ENCODE data around the gene COL18A1. TPM values are rescaled to one million over a fixed set of nuclear protein-coding genes. Genes with fewer than 3 reads are reported as not detected.
"Not testable (repeated sequence)": the region's sequence is repeated elsewhere in the genome, so short reads cannot be mapped to it uniquely, and the experiment has no call there.

COL18A1 gene
- total and polyA plus RNA-seq, 9 of the 15 experiments (the other 6 are each of a cell fraction or from before 2014, with no cell fraction given) = 0.14 to 16.4 (median 2.0) TPM

- H3K27ac ChIP-seq (ENCODE audit: extremely low read depth, low read depth, low read length); FAIRE-seq; BruUV-seq (replicated peaks); H3K4me3 ChIP-seq; ATAC-seq; DNase-seq (ENCODE audit: extremely low read depth in 1 of 4, low spot score in 3 of 4); H3K36me3 ChIP-seq (ENCODE audit: control insufficient read depth, insufficient read depth, low read length); intact Hi-C loops (cut with micrococcal nuclease); H3K4me2 ChIP-seq (ENCODE audit: insufficient read depth, low read length); CTCF ChIA-PET (ENCODE audit: low intra/inter-chr PET ratio); H3K79me2 ChIP-seq (ENCODE audit: control insufficient read depth, insufficient read depth, low read length); H3K9me1 ChIP-seq (ENCODE audit: control insufficient read depth, insufficient read depth, low read length); POLR2A ChIA-PET; H3K9ac ChIP-seq (ENCODE audit: insufficient read depth in 1 of 2, low read depth in 2 of 2, low read length in 2 of 2); H2AFZ ChIP-seq (ENCODE audit: low read depth, low read length): not testable (repeated sequence)
- peaks cover 12% of the 10 kb centered on the region; the same call in 1 of the 2 replicates for H3K9me3 ChIP-seq (replicated peaks; ENCODE audit: control insufficient read depth, insufficient read depth, low read depth, low read length)
- H4K20me1 ChIP-seq (replicated peaks; ENCODE audit: control insufficient read depth, insufficient read depth, low read length) = peaks cover 14% of the 10 kb centered on the region
- peaks cover 0 to 12% of the 10 kb centered on the region in 2 experiments; a peak in 3 of 5 replicates for H3K27me3 ChIP-seq (ENCODE audit: control insufficient read depth in 2 of 2, insufficient read depth in 2 of 2, low read length in 2 of 2)
- in situ Hi-C loops (cut with MboI) = loop anchor here (10.0 kb wide), 1 partner anchor 488 kb away; no protein-coding TSS in a partner anchor
- whole genome bisulfite sequencing (ENCODE audit: insufficient coverage, low coverage, missing lambda C conversion rate) = 58% methylated on average over 16 of the region's 39 CpGs
- TF ChIP-seq RBM22 (IDR thresholded peaks at IDR 0.05; ENCODE audit: low read depth, low read length, poor library complexity, severe bottlenecking) = peak; percentile 99
- TF ChIP-seq EGR1 (conservative IDR thresholded peaks at IDR 0.05) = peak; percentile 47; the same call in 1 of the 2 replicates
- peak; percentile 98 for TF ChIP-seq ZNF282 (CRISPR knock-in tag; IDR thresholded peaks at IDR 0.05)
- peaks cover 10 to 48% of the 10 kb centered on the region in 2 experiments; a peak in 4 of 5 replicates for H3K4me1 ChIP-seq (replicated peaks in 1 of 2; ENCODE audit: control insufficient read depth in 2 of 2, insufficient read depth in 2 of 2, low read length in 2 of 2)
Measured at GRCh38 chr21:45442686-45443594, 38.0 kb downstream of the COL18A1 start.
